Ramos (cell line): ENCODE measurements around the gene STUM.
"Not testable (repeated sequence)": the region's sequence is repeated elsewhere in the genome, so short reads cannot be mapped to it uniquely, and the experiment has no call there.

Experiments used
- in situ Hi-C: fragments of 300-500 bp; cut with MboI; formaldehyde crosslinking; loops from one replicate; pipeline ENCODE4 v1.14.3; 2022; ENCODE audit warnings: low sequenced_read_pairs; ENCODE audit not compliant: unreplicated experiment

Gene STUM

DNA sequence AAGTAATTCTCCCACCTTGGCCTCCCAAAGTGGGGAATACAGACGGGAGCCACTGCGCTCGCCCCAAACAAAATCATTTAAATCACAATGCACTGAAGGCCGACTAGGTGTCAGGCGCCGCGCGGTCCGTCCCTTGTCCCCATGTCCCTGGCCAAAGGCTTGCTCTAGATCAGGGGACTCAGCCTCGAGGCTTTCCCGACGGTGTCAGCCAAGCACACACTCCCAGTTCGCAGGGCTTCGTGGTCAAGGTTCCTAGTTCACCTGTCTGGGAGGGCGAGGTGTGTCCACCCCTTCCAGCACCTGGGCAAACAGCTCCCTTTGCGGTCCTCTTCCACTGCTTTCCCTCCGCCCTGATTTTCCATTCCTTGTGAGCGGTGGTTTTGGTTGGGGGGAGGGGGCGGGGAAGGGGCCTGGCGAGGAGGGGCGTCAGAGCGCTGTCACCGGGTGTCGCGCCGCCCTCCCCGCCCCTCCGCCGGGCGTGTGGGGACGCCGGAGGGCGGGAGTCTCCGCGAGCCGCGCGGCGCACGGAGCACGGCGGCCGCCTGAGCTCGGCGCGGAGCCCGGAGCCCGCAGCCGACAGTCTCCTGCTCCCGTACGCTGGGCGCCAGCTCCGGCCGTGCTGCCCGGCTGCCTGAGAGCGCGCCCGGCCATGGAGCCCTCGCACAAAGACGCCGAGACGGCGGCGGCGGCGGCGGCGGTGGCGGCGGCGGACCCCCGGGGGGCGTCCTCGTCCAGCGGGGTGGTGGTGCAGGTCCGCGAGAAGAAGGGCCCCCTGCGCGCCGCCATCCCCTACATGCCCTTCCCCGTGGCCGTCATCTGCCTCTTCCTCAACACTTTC lies at the start of gene STUM:
STUM (plus strand) TSS at position 509 of the 838 bp plus-strand sequence; CDS start at position 650, 141 bp downstream.
- in situ Hi-C loops: loop anchor here (10.0 kb wide), 1 partner anchor 124 kb away; no protein-coding TSS in a partner anchor

- in situ Hi-C loops: not testable (repeated sequence)
Observed at GRCh38 chr1:226499699-226500098, 48.9 kb upstream of the STUM start.

GRCh38 chr1:226506021-226506420 lies 42.5 kb upstream of the STUM start:
- in situ Hi-C loops: no loop called here

DNA sequence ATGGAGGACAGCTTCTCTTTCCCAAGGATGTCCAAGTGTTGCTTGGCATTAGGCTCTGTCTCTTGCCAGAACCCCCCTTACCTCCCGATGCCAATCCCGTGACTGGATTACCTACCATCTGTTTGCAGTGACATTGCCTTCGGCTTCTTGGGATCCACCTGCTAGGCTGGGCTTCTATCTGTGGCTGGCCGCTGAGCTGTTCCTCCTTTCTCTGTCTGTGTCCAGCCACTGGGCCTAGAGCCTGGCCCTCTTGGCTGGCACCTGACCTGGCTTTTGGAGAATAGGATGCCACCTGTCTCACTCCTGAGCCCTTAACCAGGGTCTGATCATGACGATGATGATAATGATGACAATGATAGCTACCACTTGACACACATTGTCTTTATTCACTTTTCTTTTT lies 41.6 kb upstream of the STUM start:
- in situ Hi-C loops: no loop called here

GRCh38 chr1:226510453-226510852 lies 38.1 kb upstream of the STUM start:
- in situ Hi-C loops: no loop called here

- in situ Hi-C loops: no loop called here
Observed at GRCh38 chr1:226511296-226511695, 37.3 kb upstream of the STUM start.

DNA sequence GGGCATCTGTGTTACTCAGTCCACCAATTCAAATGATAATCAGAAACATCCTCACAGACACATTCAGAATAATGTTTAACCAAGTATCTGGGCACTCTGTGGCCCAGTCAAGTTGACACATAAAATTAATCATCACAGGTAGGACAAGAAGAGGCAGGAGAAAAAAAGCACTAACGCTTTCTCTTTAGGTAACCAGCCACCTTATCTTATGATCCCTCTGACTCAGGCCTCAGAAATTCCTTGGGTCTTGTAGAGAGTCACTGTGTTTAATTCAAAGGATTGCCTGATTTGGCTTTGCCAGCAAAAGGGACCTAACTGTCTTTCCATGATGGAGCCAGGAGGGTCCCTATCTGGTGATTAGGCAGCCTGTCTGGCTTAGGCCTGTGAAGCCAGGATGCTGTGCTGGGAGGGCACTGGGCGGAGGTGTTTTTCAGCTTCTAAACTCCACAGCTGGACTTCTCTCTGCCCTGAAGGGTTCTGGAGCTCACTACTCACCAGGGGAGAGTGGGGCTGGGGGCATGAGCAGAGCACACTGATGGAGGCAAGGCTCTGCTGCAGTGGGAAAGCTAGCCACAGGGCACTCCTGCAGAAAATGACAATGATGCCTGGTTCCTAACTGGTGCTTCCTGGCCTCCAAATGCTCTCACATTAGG lies 36.4 kb upstream of the STUM start:
- in situ Hi-C loops: no loop called here

- in situ Hi-C loops: no loop called here
Observed at GRCh38 chr1:226518375-226518774, 30.2 kb upstream of the STUM start.

- in situ Hi-C loops: no loop called here
Observed at GRCh38 chr1:226519135-226519534, 29.4 kb upstream of the STUM start.

- in situ Hi-C loops: no loop called here
Observed at GRCh38 chr1:226519716-226520598, 28.6 kb upstream of the STUM start.

- in situ Hi-C loops: no loop called here
Observed at GRCh38 chr1:226520640-226521355, 27.8 kb upstream of the STUM start.

DNA sequence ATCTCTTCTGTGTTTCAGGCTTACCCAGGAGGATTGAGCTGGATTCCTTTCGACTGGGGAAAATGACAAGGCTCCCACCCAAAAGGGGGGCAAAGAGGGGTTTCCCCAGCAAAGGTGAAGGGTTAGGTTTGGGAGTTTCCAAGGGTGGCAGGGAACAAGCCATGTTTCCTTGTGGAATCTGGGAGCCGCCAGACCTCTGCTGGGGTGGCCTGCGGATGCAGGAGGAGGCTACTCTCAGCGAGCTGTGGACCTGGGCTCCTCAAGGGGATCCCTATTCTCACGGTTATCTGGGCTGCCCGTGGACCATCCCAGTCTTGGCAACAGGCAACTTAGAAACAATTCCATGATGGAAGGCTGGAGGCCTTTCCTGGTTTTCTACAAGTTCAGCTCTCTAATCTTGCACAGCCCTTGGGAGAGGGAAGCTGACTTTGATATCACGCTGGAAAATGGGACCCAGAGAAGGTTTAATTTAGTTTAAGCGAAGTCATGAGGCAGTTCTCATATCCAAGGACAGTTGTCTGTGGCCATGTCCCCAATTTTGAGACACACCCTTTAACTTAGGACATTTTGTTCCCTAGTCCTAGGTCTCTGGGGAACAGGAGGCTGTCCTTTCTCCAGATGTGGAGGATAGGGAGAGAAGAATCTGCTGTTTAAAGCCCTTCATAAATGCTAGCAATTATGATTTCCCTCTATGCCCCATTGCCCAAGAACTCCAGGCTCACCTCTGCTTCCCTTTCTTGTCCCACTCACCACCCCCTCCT lies 24.7 kb upstream of the STUM start:
- in situ Hi-C loops: no loop called here

DNA sequence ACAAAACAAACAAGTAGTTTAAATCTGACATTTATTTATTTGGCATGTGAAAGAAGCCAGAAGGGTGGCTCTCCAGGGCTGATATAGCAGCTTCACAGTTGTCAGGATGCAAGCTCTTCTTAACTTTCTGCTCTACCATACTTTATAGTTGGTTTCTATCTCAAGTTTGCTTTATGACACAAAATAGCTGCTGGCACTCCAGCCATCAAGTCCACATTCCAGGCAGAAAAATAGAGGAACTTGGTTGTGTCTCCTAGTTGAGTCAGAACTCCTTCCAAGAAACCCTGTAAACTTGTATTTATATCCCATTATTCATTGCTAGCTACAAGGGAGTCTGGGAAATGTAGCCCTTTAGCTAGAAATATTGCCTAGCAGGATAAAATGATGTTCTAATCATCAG lies 24.0 kb upstream of the STUM start:
- in situ Hi-C loops: no loop called here

DNA sequence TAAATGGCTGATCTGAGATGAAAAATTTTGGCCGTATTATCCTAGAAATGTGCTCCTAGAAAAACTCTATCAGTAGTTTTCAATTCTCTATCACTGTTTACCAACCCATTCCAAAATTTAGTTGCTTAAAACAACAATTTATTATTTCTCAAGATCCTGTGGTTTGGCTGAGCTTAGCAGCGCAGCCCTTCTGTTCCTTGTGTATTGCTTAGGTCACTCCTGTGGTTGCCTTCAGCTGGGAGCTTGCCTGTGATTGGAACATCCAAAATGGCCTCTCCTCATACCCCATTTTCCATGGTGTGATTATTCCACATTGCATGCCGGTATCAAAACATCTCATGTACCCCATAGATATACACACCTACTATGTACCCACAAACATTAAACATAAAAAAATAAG lies 22.8 kb upstream of the STUM start:
- in situ Hi-C loops: no loop called here

DNA sequence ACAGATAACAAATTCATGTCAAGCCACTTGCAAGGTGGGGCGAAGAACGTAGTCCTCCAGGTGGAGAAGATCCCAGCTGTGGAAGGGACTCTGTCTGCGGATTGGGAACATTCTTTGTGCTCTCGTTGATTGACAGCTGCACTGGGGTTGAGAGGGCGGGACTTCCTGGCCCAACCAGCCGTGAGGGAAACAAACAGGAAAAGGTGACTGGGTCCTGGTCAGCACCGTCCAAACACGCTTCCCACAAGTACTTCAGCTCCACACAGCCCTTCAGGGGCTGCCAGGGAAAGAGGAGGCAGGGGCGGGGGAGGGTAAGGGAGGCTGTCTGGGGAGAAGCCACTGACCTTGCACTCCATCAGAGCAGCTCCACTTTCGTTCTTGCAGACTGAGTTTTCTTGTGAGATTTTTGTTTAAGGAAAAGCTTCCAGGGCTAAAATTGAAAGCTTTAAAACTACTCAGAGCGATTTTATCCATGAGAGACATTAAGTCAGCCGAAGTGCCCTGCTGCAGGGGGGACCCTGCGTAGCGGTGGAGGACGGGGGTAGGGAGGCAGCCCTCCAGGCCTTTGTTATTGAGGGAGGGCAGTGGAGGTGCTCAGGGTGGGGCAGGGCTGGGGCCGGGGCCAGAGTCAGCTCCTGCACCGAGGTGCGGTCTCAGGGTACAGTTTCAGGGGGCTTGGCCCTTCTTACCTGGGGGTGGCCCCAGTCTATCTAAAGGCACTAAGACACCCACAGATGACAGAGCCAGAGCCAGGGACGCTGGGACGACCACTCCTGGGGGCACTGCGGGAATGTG lies 21.6 kb upstream of the STUM start:
- in situ Hi-C loops: no loop called here

GRCh38 chr1:226529891-226530290 lies 18.7 kb upstream of the STUM start:
- in situ Hi-C loops: no loop called here

DNA sequence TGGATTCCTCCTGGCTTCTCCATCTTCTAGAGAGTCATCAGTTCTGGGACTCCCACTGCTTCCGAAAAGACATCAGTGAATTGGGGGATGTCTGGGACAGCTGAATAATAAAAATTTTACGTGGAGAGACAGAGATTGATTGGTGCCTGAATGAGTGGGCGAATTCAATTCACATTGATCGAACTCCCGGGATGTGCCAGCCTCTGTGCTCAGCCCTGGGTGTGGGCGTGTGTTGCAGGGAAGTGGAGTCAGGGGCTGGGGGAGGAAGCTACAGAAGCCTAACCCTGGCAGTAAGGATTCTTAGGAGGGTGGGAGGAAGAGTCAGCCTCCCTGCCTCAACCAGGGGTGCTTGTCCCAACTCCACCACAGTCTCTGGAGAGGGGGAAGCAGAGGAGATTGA lies 18.0 kb upstream of the STUM start:
- in situ Hi-C loops: no loop called here

DNA sequence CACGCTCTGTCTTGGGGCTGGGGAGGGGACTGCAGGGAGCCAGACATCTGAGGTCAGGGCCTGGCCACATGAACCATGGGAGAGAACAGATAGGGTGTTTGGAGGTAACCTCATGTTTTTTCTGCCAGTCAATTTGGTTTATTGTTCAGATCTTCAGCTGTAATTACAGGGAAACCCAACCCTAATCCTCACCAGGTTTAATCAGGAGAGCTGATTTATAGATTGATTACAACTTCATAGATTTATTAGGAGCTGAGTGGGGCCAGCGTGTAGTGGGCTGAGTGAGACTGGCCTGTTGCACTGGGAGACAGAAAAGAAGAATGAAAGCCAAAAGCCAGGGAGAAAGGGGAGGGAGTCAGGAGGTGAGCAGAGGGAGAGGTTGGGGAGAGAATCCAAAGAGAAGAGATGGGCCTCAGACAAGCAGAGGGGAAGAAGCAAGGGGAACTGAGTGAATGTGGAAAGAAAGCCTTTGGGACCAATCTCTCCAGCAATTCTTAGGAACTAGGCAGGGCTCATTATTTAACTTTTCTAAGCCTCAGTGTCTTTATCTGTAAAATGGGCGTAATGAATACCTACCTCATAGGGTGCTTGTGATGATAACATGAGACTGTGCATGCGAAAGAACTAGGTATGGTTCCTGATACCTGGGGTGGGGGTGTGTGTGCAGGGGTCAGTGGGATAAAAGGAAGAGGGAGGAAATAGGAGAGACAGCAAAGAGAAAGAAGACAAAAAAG lies 17.0 kb upstream of the STUM start:
- in situ Hi-C loops: no loop called here
